Heart left ventricle (tissue), 16 donors: ENCODE measurements around the gene BCL2A1. TPM values are rescaled to one million over a fixed set of nuclear protein-coding genes. Genes with fewer than 3 reads are reported as not detected.

Source experiments
- ATAC-seq, 4 donors: fragments of 200-7000 bp; cut with Tn5 transposase; one replicate each; pipeline ENCODE4 v1.9.1; 2020 to 2022; ENCODE audit warnings: moderate library complexity in 4 of 4, mild to moderate bottlenecking in 3 of 4, moderate number of reproducible peaks in 1 of 4
- DNase-seq, 5 donors: peaks; one replicate each; pipeline ENCODE4 v3.0.0-alpha.2; 2020
- H3K27ac ChIP-seq, 12 donors: fragments of 200-600 bp; sonication (generic) in 4 of 12; one replicate each; pipeline versions ENCODE4 v1.5.0 to v1.8.0; 2016 to 2022; ENCODE audit warnings: mild to moderate bottlenecking in 2 of 12
- H3K27me3 ChIP-seq, 9 donors: fragments of 200-600 bp; sonication (generic) in 2 of 9; one replicate each; pipeline versions ENCODE4 v1.5.1 to v1.8.0; 2016 to 2022; ENCODE audit warnings: mild to moderate bottlenecking in 3 of 9
- H3K36me3 ChIP-seq, 9 donors: fragments of 200-600 bp; sonication (generic) in 2 of 9; one replicate each; pipeline versions ENCODE4 v1.5.0 to v1.8.0; 2018 to 2022; ENCODE audit warnings: mild to moderate bottlenecking in 2 of 9
- H3K4me1 ChIP-seq, 12 donors: fragments of 200-600 bp; sonication (generic) in 4 of 12; one replicate each; pipeline versions ENCODE4 v1.5.0 to v1.8.0; 2016 to 2022; ENCODE audit warnings: mild to moderate bottlenecking in 3 of 12
- H3K4me3 ChIP-seq, 12 donors: fragments of 200-600 bp; sonication (generic) in 4 of 12; one replicate each; pipeline versions ENCODE4 v1.5.0 to v1.8.0; 2017 to 2022; ENCODE audit warnings: mild to moderate bottlenecking in 9 of 12, moderate library complexity in 4 of 12
- H3K9me3 ChIP-seq, 12 donors: fragments of 200-600 bp; sonication (generic) in 4 of 12; one replicate each; pipeline versions ENCODE4 v1.5.0 to v1.8.0; 2016 to 2022; ENCODE audit warnings: mild to moderate bottlenecking in 1 of 12
- CTCF ChIP-seq, 12 donors: fragments of 200-600 bp; sonication (generic) in 4 of 12; IDR thresholded peaks; one replicate each; pipeline versions ENCODE4 v1.5.0 to v1.8.0; 2018 to 2022; ENCODE audit warnings: antibody characterized with exemption in 12 of 12, mild to moderate bottlenecking in 5 of 12
- POLR2A ChIP-seq, 2 donors: fragments of 450-650 bp; IDR thresholded peaks; one replicate each; pipeline ENCODE4 v1.6.1; 2017; ENCODE audit warnings: antibody characterized with exemption in 2 of 2, mild to moderate bottlenecking in 2 of 2, moderate library complexity in 2 of 2
- WGBS, 4 donors: extraction: QIAGEN DNeasy Blood & Tissue Kit in 2 of 4; methylation state at CpG; one replicate each; pipeline versions ENCODE4 v1.1.5 to v1.1.7; 2013 to 2018; 5-methylcytosine and 5-hydroxymethylcytosine counted together
- intact Hi-C, 10 donors: fragments of 100-400 bp; cut with DNase I; formaldehyde crosslinking; loops; one replicate each; pipeline versions ENCODE4 v1.11.1 to v1.14.2; 2022
- polyA plus RNA-seq, 2 donors: library from polyadenylated mRNA; stranded (reverse); fragments of 200-250 nt; gene quantifications; one replicate each; pipeline ENCODE4 v1.2.3, GENCODE V29; 2013
- total RNA-seq, 9 donors: library from RNA; depleted of rRNA in 2 of 9; stranded (reverse); fragments of >200 nt in 2 of 9; fragmentation: NEBNext Ultra II Directional in 3 of 9; extraction: Animal tissue kit (Norgen Biotek cat#: 25700) in 3 of 9; gene quantifications; one replicate each; pipeline versions ENCODE4 v1.1.0 to v1.2.4, GENCODE V29; 2016 to 2023
- donor health status: ischemic (EF 13 %, LVEDD 7.1; RV severe dilation, severe dysfunction).
- donor health status: healthy with polysubstance abuse.
- donor health status: DM: no; HTN: yes; CAD: no.
- donor health status: DM: no; HTN: no; CAD: no.
- donor health status: ischemic (EF 25% LVEDD 6.9; RV normal size, moderate dysfunction).
- donor health status: ischemic (EF 25% LVEDD 5.7; RV mildly dilated, moderate dysfunction).
- donor health status: healthy.
- donor health status: DM: yes; HTN: yes; CAD: no.
- donor health status: ischemic (EF 35%, LVEDD 5.7; RV mildly dilated, moderate dysfunction).
- donor health status: nonischemic (EF 11% LVEDD 7.7; RV severe dilation, severe dysfunction).
- donor health status: DM: yes; HTN: yes; CAD: no.
- donor health status: PGD.
- donor health status: ischemic (EF 29% LVEDD 5.4; RV normal size, mild dysfunction).
- donor health status: nonischemic (EF 23%, LVEDD 6.1; RV moderate dilation, normal function).

BCL2A1 gene
- total and polyA plus RNA-seq, 11 donors, result 0.23 to 28.6 (median 0.99) TPM; not detected in 1

GRCh38 chr15:79948761-79949160 lies 22.2 kb downstream of the BCL2A1 start:
- DNase-seq, result no peak
- no peak for ATAC-seq
- Histone ChIP-seq H3K27me3 (peaks cover 0 to 5% (median 0%) of the 10 kb centered on the region in 9 donors), H3K36me3 (no peaks in the 10 kb centered on the region), H3K4me1 (peaks cover 0 to 19% (median 0%) of the 10 kb centered on the region in 12 donors), H3K27ac (no peak overlapping the region), H3K9me3 (no peaks in the 10 kb centered on the region), H3K4me3 (no peak overlapping the region)
- 48 to 59% (median 53%) methylated on average over 3 of the region's 3 CpGs for WGBS, 4 donors
- TF ChIP-seq CTCF (IDR thresholded peaks at IDR 0.05) (no peak), POLR2A (IDR thresholded peaks at IDR 0.05) (no peak)
- intact Hi-C loops, result no loop called here

GRCh38 chr15:79948095-79948695 lies 22.8 kb downstream of the BCL2A1 start:
- H3K36me3 ChIP-seq, result no peaks in the 10 kb centered on the region
- H3K4me3 ChIP-seq, result no peak overlapping the region
- DNase-seq (no peak), ATAC-seq (no peak)
- TF ChIP-seq CTCF (IDR thresholded peaks at IDR 0.05) (no peak), POLR2A (IDR thresholded peaks at IDR 0.05) (no peak)
- no peak overlapping the region for H3K27ac ChIP-seq
- no peaks in the 10 kb centered on the region for H3K9me3 ChIP-seq
- intact Hi-C loops, result no loop called here
- peaks cover 0 to 13% (median 0%) of the 10 kb centered on the region in 12 donors for H3K4me1 ChIP-seq
- peaks cover 0 to 8% (median 0%) of the 10 kb centered on the region in 9 donors for H3K27me3 ChIP-seq
- 72 to 82% (median 79%) methylated on average over 10 of the region's 10 CpGs for WGBS, 4 donors

GRCh38 chr15:79947009-79947408 lies 24.0 kb downstream of the BCL2A1 start:
- peaks cover 0 to 2% (median 0%) of the 10 kb centered on the region in 12 donors for H3K4me1 ChIP-seq
- H3K27me3 ChIP-seq, result peaks cover 0 to 11% (median 0%) of the 10 kb centered on the region in 9 donors
- H3K9me3 ChIP-seq, result no peaks in the 10 kb centered on the region
- no peak for TF ChIP-seq POLR2A (IDR thresholded peaks at IDR 0.05)
- TF ChIP-seq CTCF (IDR thresholded peaks at IDR 0.05), result no peak
- no peak overlapping the region for H3K4me3 ChIP-seq
- H3K36me3 ChIP-seq, result no peaks in the 10 kb centered on the region
- H3K27ac ChIP-seq, result no peak overlapping the region
- DNase-seq (no peak), ATAC-seq (no peak)
- intact Hi-C loops, result no loop called here

GRCh38 chr15:79944622-79945021 lies 26.4 kb downstream of the BCL2A1 start:
- H3K9me3 ChIP-seq, result no peaks in the 10 kb centered on the region
- intact Hi-C loops, result no loop called here
- no peak for DNase-seq
- 41 to 67% (median 50%) methylated on average over 7 of the region's 7 CpGs for whole genome bisulfite sequencing, 4 donors
- no peak overlapping the region for H3K4me3 ChIP-seq
- H3K27ac ChIP-seq, result no peak overlapping the region
- H3K4me1 ChIP-seq, result no peaks in the 10 kb centered on the region
- H3K27me3 ChIP-seq, result peaks cover 0 to 24% (median 2%) of the 10 kb centered on the region in 9 donors
- TF ChIP-seq POLR2A (IDR thresholded peaks at IDR 0.05), result no peak
- no peak for TF ChIP-seq CTCF (IDR thresholded peaks at IDR 0.05)
- no peak for ATAC-seq
- no peaks in the 10 kb centered on the region for H3K36me3 ChIP-seq
